B cell (primary cell): ENCODE results near the gene FOXO1. TPM values are rescaled to one million over a fixed set of nuclear protein-coding genes. Genes with fewer than 3 reads are reported as not detected.

Source experiments
- ATAC-seq: fragments of 200-7000 bp; cut with Tn5 transposase; one replicate; pipeline ENCODE4 v1.10.0; 2021; ENCODE audit warnings: low read depth, mild to moderate bottlenecking, moderate number of reproducible peaks, moderate library complexity
- CTCF ChIA-PET: fragments of 350-600 bp; sonication (Branson Sonifier 250); formaldehyde crosslinking; loops from one replicate; lab custom pipeline; 2021; ENCODE audit warnings: antibody characterized with exemption, inconsistent platforms; lab: Charles Lee
- POLR2A ChIA-PET: fragments of 350-600 bp; sonication (Branson Sonifier 250); formaldehyde crosslinking; loops from one replicate; lab custom pipeline; 2021; ENCODE audit warnings: antibody characterized with exemption; lab: Charles Lee
- DNase-seq: peaks from one replicate; pipeline ENCODE4 v3.0.0; 2013
- H2AFZ ChIP-seq: 2 replicates; pipeline ENCODE4 v1.6.1; 2012; ENCODE audit warnings: mild to moderate bottlenecking, low read depth, low read length; ENCODE audit not compliant: insufficient read depth, poor library complexity, severe bottlenecking
- H3K27ac ChIP-seq, 2 donors: 1 replicate in 1 of 2; 2 replicates in 1 of 2; pipeline ENCODE4 v1.5.1; 2012 to 2013; ENCODE audit warnings: low read length in 2 of 2, mild to moderate bottlenecking in 2 of 2, moderate library complexity in 1 of 2
- H3K27me3 ChIP-seq, 4 experiments: fragments of 200-600 bp in 1 of 4; sonication (generic) in 1 of 4; replicated peaks in 1 of 4; 1 replicate in 2 of 4; 2 replicates in 2 of 4; pipeline versions ENCODE4 v1.6.1 to v1.7.0; 2013 to 2016; ENCODE audit warnings: low read length in 3 of 4, mild to moderate bottlenecking in 2 of 4, mixed read lengths in 1 of 4, moderate library complexity in 1 of 4; ENCODE audit not compliant: insufficient read depth in 4 of 4, control insufficient read depth in 3 of 4; ENCODE audit errors: control extremely low read depth in 1 of 4
- H3K36me3 ChIP-seq, 2 experiments: replicated peaks in 1 of 2; 1 replicate in 1 of 2; 2 replicates in 1 of 2; pipeline versions ENCODE4 v1.6.1 to v1.7.1; 2013; ENCODE audit warnings: low read length in 1 of 2; ENCODE audit not compliant: insufficient read depth in 2 of 2, control insufficient read depth in 1 of 2; ENCODE audit errors: control extremely low read depth in 1 of 2, extremely low read depth in 1 of 2
- H3K4me1 ChIP-seq, 2 donors: fragments of 200-600 bp in 1 of 2; sonication (generic) in 1 of 2; 1 replicate in 1 of 2; 2 replicates in 1 of 2; pipeline versions ENCODE4 v1.5.1 to v1.6.1; 2013 to 2017; ENCODE audit warnings: low read length in 2 of 2; ENCODE audit not compliant: control insufficient read depth in 2 of 2, insufficient read depth in 2 of 2
- H3K4me2 ChIP-seq: replicated peaks from 2 replicates; pipeline ENCODE3; 2012; ENCODE audit warnings: mild to moderate bottlenecking, low read depth, low read length; ENCODE audit not compliant: poor library complexity, severe bottlenecking
- H3K4me3 ChIP-seq, 5 experiments: fragments of 200-600 bp in 1 of 5; sonication (generic) in 1 of 5; 1 replicate in 3 of 5; 2 replicates in 2 of 5; pipeline versions ENCODE4 v1.5.1 to v1.7.0; 2011 to 2016; ENCODE audit warnings: low read length in 4 of 5, mild to moderate bottlenecking in 4 of 5, low read depth in 2 of 5, control low read depth in 1 of 5, moderate library complexity in 1 of 5; ENCODE audit not compliant: insufficient read depth in 1 of 5; ENCODE audit errors: control extremely low read depth in 1 of 5, extremely low read depth in 1 of 5
- H3K79me2 ChIP-seq: fragments of 200-600 bp; sonication (generic); one replicate; pipeline ENCODE4 v1.6.0; 2016; ENCODE audit warnings: low read length; ENCODE audit not compliant: control insufficient read depth, insufficient read depth
- H3K9ac ChIP-seq: fragments of 200-600 bp; sonication (generic); 2 replicates; pipeline ENCODE4 v1.6.1; 2017; ENCODE audit warnings: mild to moderate bottlenecking, low read length, moderate library complexity
- H3K9me3 ChIP-seq, 3 donors: one replicate each; pipeline versions ENCODE4 v1.6.1 to v1.7.1; 2013; ENCODE audit warnings: low read length in 2 of 3; ENCODE audit not compliant: control insufficient read depth in 2 of 3, insufficient read depth in 1 of 3; ENCODE audit errors: control extremely low read depth in 1 of 3
- H4K20me1 ChIP-seq: 2 replicates; pipeline ENCODE4 v1.6.0; 2012; ENCODE audit warnings: mild to moderate bottlenecking, low read length; ENCODE audit not compliant: insufficient read depth, control insufficient read depth, poor library complexity, severe bottlenecking
- H3K27ac Mint-ChIP-seq: one replicate; pipeline ENCODE4 v1.8.0; 2021; ENCODE audit warnings: mixed read lengths
- H3K27me3 Mint-ChIP-seq: one replicate; pipeline ENCODE4 v1.8.0; 2021; ENCODE audit warnings: mixed read lengths
- H3K4me1 Mint-ChIP-seq: one replicate; pipeline ENCODE4 v1.8.0; 2021; ENCODE audit warnings: mixed read lengths
- H3K4me3 Mint-ChIP-seq: one replicate; pipeline ENCODE4 v1.8.0; 2021; ENCODE audit warnings: mixed read lengths
- H3K9me3 Mint-ChIP-seq: one replicate; pipeline ENCODE4 v1.8.0; 2022; ENCODE audit warnings: mixed read lengths; ENCODE audit not compliant: insufficient read depth
- CTCF ChIP-seq: fragments of 200-600 bp; IDR thresholded peaks from one replicate; pipeline ENCODE4 v1.8.0; 2022; ENCODE audit warnings: antibody characterized with exemption, mild to moderate bottlenecking
- EZH2 ChIP-seq: IDR thresholded peaks from 2 replicates; pipeline ENCODE4 v1.6.1; 2012; ENCODE audit warnings: borderline replicate concordance, low read depth, mild to moderate bottlenecking, moderate library complexity, low read length; ENCODE audit not compliant: insufficient read depth, poor library complexity, severe bottlenecking
- WGBS: methylation state at CpG from one replicate; pipeline ENCODE4 v1.1.5; 2013; ENCODE audit warnings: missing lambda C conversion rate; ENCODE audit not compliant: insufficient coverage; 5-methylcytosine and 5-hydroxymethylcytosine counted together
- intact Hi-C: fragments of 100-400 bp; cut with micrococcal nuclease; formaldehyde crosslinking; loops from one replicate; pipeline ENCODE4 v1.10.0; 2022
- polyA plus RNA-seq: library from polyadenylated mRNA; depleted of rRNA; stranded (reverse); fragments of >200 nt; gene quantifications from 2 replicates; pipeline ENCODE4 v1.2.3, GENCODE V29; 2012
- total RNA-seq, 2 donors: library from RNA; stranded (reverse); fragments of 120-200 nt in 1 of 2; gene quantifications; 1 replicate in 1 of 2; 2 replicates in 1 of 2; pipeline versions ENCODE4 v1.2.3 to v1.2.4, GENCODE V29; 2013 to 2022

FOXO1 gene
- total and polyA plus RNA-seq, 2 donors (not counting 1 experiment from before 2014, with no cell fraction given): 22.8 to 77.9 TPM

GRCh38 chr13:40657951-40658350 is 8.5 kb downstream of the FOXO1 start:
- no peak overlapping the region for H3K9ac ChIP-seq
- peaks cover 100% of the 10 kb centered on the region for H3K79me2 ChIP-seq
- H3K27ac ChIP-seq: peak overlapping the region in 1 of 2 donors; percentile 9
- peak overlapping the region; percentile 4 for H3K4me2 ChIP-seq
- TF ChIP-seq EZH2 (no peak), CTCF (no peak)
- Mint-ChIP-seq H3K4me1 (peaks cover 90% of the 10 kb centered on the region), H3K9me3 (no peaks in the 10 kb centered on the region), H3K27me3 (no peaks in the 10 kb centered on the region), H3K4me3 (peak overlapping the region; percentile 39), H3K27ac (peak overlapping the region; percentile 50)
- H3K4me1 ChIP-seq: peaks cover 72 to 86% of the 10 kb centered on the region in 2 donors
- no peak overlapping the region for H2AFZ ChIP-seq
- H4K20me1 ChIP-seq: peaks cover 71% of the 10 kb centered on the region
- intact Hi-C loops: no loop called here
- no peak overlapping the region for H3K4me3 ChIP-seq
- CTCF ChIA-PET: no interaction called here
- ATAC-seq: no peak
- POLR2A ChIA-PET: interaction anchor here (0.6 kb wide), 3 partner anchors 28 to 172 kb away, joined by 5 to 6 read pairs (median 5); no protein-coding TSS in a partner anchor
- 100% methylated on average over 2 of the region's 4 CpGs for WGBS
- no peaks in the 10 kb centered on the region for H3K27me3 ChIP-seq
- H3K9me3 ChIP-seq: no peaks in the 10 kb centered on the region
- no peak for DNase-seq
- peaks cover 0 to 6% of the 10 kb centered on the region in 2 experiments for H3K36me3 ChIP-seq

- no peak for TF ChIP-seq EZH2
- ATAC-seq (no peak), DNase-seq (no peak)
- no peaks in the 10 kb centered on the region for H3K27me3 Mint-ChIP-seq
- Histone ChIP-seq H3K9ac (no peak overlapping the region), H3K79me2 (peaks cover 100% of the 10 kb centered on the region), H3K27ac (peak overlapping the region in 1 of 2 donors; percentile 0), H3K4me1 (peaks cover 71 to 86% of the 10 kb centered on the region in 2 donors), H3K4me3 (no peak overlapping the region), H3K4me2 (peak overlapping the region; percentile 4), H2AFZ (no peak overlapping the region), H3K36me3 (peaks cover 0 to 6% of the 10 kb centered on the region in 2 experiments), H3K27me3 (no peaks in the 10 kb centered on the region), H3K9me3 (peaks cover 0 to 1% (median 0%) of the 10 kb centered on the region in 3 donors), H4K20me1 (peaks cover 68% of the 10 kb centered on the region)
- 86% methylated on average over 1 of the region's 5 CpGs for WGBS
- peaks cover 91% of the 10 kb centered on the region for H3K4me1 Mint-ChIP-seq
- intact Hi-C loops: no loop called here
- ChIA-PET POLR2A (interaction anchor here (0.7 to 0.8 kb wide), 2 partner anchors 52 to 667 kb away, joined by 3 read pairs; no protein-coding TSS in a partner anchor), CTCF (no interaction called here)
- peak overlapping the region; percentile 50 for H3K27ac Mint-ChIP-seq
- peak overlapping the region; percentile 26 for H3K4me3 Mint-ChIP-seq
- no peaks in the 10 kb centered on the region for H3K9me3 Mint-ChIP-seq
These were observed 9.1 kb downstream of the FOXO1 start for GRCh38 chr13:40657307-40657706.
